GM12865 (cell line): ENCODE results near the gene FRMD4A.

Experiments used
- DNase-seq: peaks from one replicate; pipeline ENCODE4 v3.0.0; 2010; ENCODE audit warnings: low read depth
- H3K4me3 ChIP-seq: 2 replicates; pipeline ENCODE4 v1.5.1; 2011; ENCODE audit warnings: mild to moderate bottlenecking, low read depth, low read length, control low read depth
- CTCF ChIP-seq: IDR thresholded peaks from 2 replicates; pipeline ENCODE4 v1.5.1; 2011; ENCODE audit warnings: low read length, control low read depth, low read depth, inconsistent platforms; ENCODE audit not compliant: insufficient read depth; ENCODE audit errors: missing control alignments

FRMD4A gene

GRCh38 chr10:14349081-14349480, 18.4 kb upstream of the FRMD4A start:
- no peak for TF ChIP-seq CTCF
- no peak for DNase-seq
- H3K4me3 ChIP-seq = no peak overlapping the region

GRCh38 chr10:14345262-14345661, 14.5 kb upstream of the FRMD4A start:
- H3K4me3 ChIP-seq = no peak overlapping the region
- no peak for TF ChIP-seq CTCF
- DNase-seq = no peak

GRCh38 chr10:14340051-14340744, 9.5 kb upstream of the FRMD4A start:
- DNase-seq = no peak
- H3K4me3 ChIP-seq = no peak overlapping the region
- TF ChIP-seq CTCF = no peak

- TF ChIP-seq CTCF = no peak
- DNase-seq = no peak
These were observed 6.0 kb upstream of the FRMD4A start for GRCh38 chr10:14336736-14337135.

GRCh38 chr10:14334771-14335170, 4.0 kb upstream of the FRMD4A start:
- no peak for TF ChIP-seq CTCF
- DNase-seq = no peak
- no peak overlapping the region for H3K4me3 ChIP-seq

More at GRCh38 chr10:14336736-14337135, 6.0 kb upstream of the FRMD4A start:
- H3K4me3 ChIP-seq = no peak overlapping the region

- TF ChIP-seq CTCF = no peak
- no peak overlapping the region for H3K4me3 ChIP-seq
- no peak for DNase-seq
These were observed 2.9 kb upstream of the FRMD4A start for GRCh38 chr10:14333606-14334005.

- no peak for TF ChIP-seq CTCF
- H3K4me3 ChIP-seq = no peak overlapping the region
- DNase-seq = no peak
These were observed 2.2 kb upstream of the FRMD4A start for GRCh38 chr10:14332903-14333302.
